SK-MEL-5 (cell line): Measurements from ENCODE around the gene MUC20. TPM values are rescaled to one million over a fixed set of nuclear protein-coding genes. Genes with fewer than 3 reads are reported as not detected.
A peak's percentile ranks its signal among the peaks of the same experiment; 100 is the strongest.
"Not testable (repeated sequence)": the region's sequence is repeated elsewhere in the genome, so short reads cannot be mapped to it uniquely, and the experiment has no call there.

Source experiments
- DNase-seq: peaks from one replicate; pipeline ENCODE4 v3.0.0-alpha.2; 2016; ENCODE audit warnings: low read depth, low spot score
- in situ Hi-C: cut with HindIII; loops from 2 replicates; pipeline ENCODE4 v1.10.0; 2016; ENCODE audit warnings: low sequenced_read_pairs, high pct_unique_total_duplicates, low pct_unique_long_range_greater_than_20kb
- total RNA-seq: library from RNA; depleted of rRNA; stranded (reverse); fragments of >200 nt; shearing (Covaris generic); gene quantifications from 2 replicates; pipeline ENCODE4 v1.2.3, GENCODE V29; 2014

The MUC20 gene
- total RNA-seq, 1 experiment from 2014 or later: not detected

GRCh38 chr3:195704433-195704999 lies 16.3 kb upstream of the MUC20 start:
- in situ Hi-C loops: no loop called here
- DNase-seq: no peak

DNA sequence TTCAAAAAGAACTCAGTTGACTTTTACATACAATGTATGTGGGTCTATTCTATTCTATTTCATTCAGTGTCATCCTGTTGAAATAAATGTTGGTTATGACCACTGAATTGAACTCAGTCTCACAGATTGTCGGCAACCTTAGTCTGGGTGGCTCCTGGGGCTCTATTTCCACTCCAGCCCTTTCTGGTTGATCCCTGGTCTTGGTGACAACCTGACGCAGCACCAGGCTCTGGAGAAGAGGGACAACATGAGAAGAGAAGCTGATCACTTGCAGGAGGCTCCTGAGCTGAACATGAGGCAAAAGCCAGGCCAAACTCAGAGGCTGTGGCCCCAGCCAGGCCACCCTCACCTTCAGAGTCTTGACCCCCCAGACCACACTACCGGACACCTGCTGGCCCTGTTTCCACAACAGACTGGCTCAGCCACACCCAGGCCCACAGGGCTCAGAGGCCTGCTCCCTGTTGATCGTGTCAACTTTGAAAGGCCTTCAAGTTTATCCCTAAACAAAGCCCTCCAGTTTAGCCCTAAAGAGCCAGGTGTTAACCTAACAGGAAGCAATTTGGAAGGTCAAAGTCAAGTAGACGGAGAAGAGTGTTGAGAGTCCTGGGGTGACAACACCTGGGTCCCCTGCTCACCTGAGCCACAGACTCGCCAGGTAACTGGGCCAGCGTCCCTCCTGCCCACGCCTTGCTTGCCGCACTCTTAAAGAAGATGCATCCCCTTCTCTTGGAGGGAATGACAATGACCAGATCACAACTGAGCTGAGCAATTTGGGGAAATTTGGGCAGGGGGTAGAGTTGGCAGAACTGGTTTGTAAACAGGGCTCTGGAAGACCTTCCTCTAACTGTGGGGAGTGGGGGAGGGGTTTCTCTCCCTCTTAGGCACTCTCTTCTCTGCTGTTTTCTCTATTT lies 15.4 kb upstream of the MUC20 start:
- in situ Hi-C loops: no loop called here
- DNase-seq: no peak

GRCh38 chr3:195708061-195708460 lies 12.7 kb upstream of the MUC20 start:
- DNase-seq: no peak
- in situ Hi-C loops: no loop called here

DNA sequence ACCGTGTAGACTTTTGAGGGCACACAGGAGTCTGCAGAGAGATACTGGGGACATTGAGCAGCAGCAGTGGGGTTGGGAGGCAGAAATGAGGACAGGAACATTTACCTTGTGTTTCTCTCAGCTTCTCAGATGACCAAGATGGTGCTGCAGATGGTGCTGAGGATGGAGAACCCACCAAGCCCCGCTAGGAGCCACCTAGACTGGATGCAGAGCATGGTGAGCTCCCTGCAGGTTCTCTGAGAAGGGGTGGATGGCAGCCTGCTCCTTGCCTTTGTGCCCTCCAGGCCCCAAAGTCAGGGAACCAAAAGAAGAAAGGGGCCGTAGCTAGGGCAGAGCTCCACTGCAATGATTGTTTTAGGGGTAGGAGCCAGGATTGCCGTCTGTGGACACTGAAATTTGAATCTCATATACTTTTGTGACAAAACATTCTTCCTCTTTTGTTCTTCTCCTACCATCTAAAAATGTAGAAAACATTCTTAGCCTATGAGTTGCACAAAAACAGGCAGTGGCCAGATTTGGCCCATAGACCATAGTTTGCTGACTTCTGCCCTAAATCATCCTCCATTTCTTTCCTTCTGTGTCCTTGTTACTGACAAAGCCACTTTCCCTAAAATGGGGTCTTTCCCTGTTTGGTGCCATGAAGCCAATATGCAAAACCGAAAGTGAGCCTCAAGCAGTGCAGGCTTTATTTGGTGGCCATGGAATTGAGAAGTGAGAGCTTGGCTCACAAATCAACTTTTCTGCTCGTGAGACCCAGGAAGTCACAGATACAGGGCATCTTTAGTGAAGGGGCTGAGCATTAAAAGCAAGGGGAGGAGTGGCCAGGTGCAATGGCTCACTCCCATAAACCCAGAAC lies 11.9 kb upstream of the MUC20 start:
- DNase-seq: no peak
- in situ Hi-C loops: no loop called here

- in situ Hi-C loops: no loop called here
Observed at GRCh38 chr3:195709676-195710085, 11.1 kb upstream of the MUC20 start.

GRCh38 chr3:195710126-195710905 lies 10.5 kb upstream of the MUC20 start:
- in situ Hi-C loops: not testable (repeated sequence)

More at GRCh38 chr3:195709676-195710085, 11.1 kb upstream of the MUC20 start:
- DNase-seq: no peak

DNA sequence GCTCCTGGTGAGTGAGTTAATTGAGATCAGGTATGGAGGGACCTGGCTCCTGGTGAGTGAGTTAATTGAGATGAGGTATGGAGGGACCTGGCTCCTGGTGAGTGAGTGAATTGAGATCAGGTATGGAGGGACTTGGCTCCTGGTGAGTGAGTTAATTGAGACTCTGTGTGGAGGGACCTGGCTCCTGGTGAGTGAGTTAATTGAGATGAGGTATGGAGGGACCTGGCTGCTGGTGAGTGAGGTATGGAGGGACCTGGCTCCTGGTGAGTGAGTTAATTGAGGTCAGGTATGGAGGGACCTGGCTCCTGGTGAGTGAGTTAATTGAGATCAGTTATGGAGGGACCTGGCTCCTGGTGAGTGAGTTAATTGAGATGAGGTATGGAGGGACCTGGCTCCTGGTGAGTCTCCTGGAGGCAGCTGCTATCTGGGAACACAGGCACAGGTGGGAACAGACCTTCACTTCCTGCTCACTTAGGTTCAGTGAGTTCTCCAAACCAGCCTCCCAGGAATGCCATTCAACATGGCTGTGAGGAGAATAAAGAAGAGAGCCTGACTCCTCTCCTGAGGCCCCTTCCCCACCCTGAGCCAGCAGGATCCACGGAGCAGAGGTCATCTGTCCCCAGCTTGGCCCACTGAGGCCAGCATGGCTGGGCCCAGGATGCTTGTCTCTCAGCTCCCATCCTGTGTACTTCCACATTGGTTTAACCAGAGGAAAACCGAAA lies 9.5 kb upstream of the MUC20 start:
- DNase-seq, in situ Hi-C loops: not testable (repeated sequence)

More at GRCh38 chr3:195710126-195710905, 10.5 kb upstream of the MUC20 start:
- DNase-seq: not testable (repeated sequence)

DNA sequence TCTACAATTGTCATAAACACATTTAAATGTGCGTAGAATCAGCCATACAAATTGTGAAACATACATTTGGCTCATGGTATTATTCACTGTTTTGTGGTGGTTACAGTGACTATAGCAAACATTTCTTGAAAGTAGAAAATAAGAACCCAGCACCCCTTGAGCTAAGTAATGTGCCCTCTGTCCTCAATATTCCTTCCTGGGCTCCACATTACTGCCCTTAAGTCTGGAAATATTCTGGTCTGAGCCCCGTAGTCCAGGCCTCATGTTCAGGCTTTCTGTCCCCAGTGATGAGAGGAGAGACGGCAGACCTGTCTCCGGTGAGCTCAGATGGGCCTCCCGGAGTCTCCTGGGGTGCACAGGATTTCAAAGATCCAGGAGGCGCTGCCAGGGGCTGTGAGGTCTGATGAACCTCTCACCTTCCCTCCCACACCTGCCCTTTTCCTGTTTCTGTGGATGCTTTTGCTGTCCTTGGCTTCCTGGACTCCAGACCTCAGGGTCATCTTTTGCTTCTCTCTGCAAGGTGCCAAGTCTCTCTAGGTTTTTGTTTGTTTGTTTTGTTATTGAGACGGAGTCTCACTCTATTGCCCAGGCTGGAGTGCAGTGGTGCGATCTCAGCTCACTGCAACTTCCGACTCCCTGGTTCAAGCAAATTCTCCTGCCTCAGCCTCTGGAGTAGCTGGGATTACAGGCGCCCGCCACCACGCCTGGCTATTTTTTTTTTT lies 8.8 kb upstream of the MUC20 start:
- no peak for DNase-seq
- in situ Hi-C loops: no loop called here

GRCh38 chr3:195712535-195712910 lies 8.3 kb upstream of the MUC20 start:
- in situ Hi-C loops, DNase-seq: not testable (repeated sequence)

- in situ Hi-C loops, DNase-seq: not testable (repeated sequence)
Observed at GRCh38 chr3:195713150-195713549, 7.6 kb upstream of the MUC20 start.

DNA sequence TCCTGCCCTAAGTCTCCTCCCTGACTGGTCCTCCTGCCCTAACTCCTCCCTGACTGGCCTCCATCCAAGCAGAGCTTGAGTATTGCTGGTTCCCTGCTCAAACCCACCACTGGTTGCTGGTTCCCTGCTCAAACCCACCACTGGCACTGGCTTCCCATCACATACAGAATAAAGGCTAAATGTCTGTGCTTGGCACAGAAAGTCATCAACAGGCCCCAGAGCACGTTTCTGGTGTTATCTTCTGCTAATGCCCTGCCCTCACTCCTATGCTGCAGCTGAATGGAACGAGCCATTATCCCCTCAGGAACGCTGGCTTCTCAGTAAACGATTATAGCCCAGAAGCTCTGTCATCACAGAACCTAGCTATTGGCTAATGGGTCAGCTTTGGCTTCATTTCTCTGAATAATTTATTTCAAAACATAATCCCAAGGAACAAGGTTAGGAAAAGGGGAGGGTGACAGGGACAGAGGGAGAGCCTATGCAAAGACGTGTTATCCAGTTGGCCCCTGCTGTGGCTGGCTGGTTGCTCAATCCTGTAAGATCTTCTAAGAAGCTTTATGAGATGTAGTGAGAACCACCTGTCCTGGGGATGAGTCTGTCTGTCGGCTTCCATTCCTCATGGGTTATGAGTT lies 6.3 kb upstream of the MUC20 start:
- in situ Hi-C loops: no loop called here
- DNase-seq: no peak

- DNase-seq: no peak
- in situ Hi-C loops: no loop called here
Observed at GRCh38 chr3:195715134-195715533, 5.6 kb upstream of the MUC20 start.

GRCh38 chr3:195715583-195716266 lies 5.1 kb upstream of the MUC20 start:
- in situ Hi-C loops: no loop called here
- peak; percentile 46 for DNase-seq

GRCh38 chr3:195717416-195717815 lies 3.4 kb upstream of the MUC20 start:
- in situ Hi-C loops: no loop called here
- no peak for DNase-seq

- no peak for DNase-seq
Observed at GRCh38 chr3:195717852-195718476, 2.8 kb upstream of the MUC20 start.

More at GRCh38 chr3:195717852-195718476, 2.8 kb upstream of the MUC20 start:
- in situ Hi-C loops: no loop called here
